Activated naive CD4-positive, alpha-beta T cell treated with anti-CD3 and anti-CD28 coated beads, Interleukin-2, amount 50 U/mL, for 16 hours (primary cell): ENCODE measurements around the gene LIM2.
A peak's percentile ranks its signal among the peaks of the same experiment; 100 is the strongest.

Experiments
- DNase-seq: peaks from one replicate; pipeline ENCODE4 v3.0.0-alpha.2; 2020

Gene LIM2

GRCh38 chr19:51338563-51339312 is 49.0 kb downstream of the LIM2 start:
- DNase-seq: peak; percentile 91

GRCh38 chr19:51337861-51338562 is 49.8 kb downstream of the LIM2 start:
- no peak for DNase-seq

- DNase-seq: no peak
These were observed 50.5 kb downstream of the LIM2 start for GRCh38 chr19:51337141-51337860.

- DNase-seq: no peak
These were observed 53.8 kb downstream of the LIM2 start for GRCh38 chr19:51333836-51334460.

- DNase-seq: no peak
These were observed 56.1 kb downstream of the LIM2 start for GRCh38 chr19:51331716-51332115.

GRCh38 chr19:51331193-51331592 is 56.6 kb downstream of the LIM2 start:
- no peak for DNase-seq

- no peak for DNase-seq
These were observed 57.4 kb downstream of the LIM2 start for GRCh38 chr19:51330366-51330765.
